ENCODE results near the gene COL8A1. TPM values are rescaled to one million over a fixed set of nuclear protein-coding genes. Genes with fewer than 3 reads are reported as not detected.

COL8A1 gene
- total RNA-seq, 2 donors from 2014 or later, result 8.0 to 8.1 TPM

DNA sequence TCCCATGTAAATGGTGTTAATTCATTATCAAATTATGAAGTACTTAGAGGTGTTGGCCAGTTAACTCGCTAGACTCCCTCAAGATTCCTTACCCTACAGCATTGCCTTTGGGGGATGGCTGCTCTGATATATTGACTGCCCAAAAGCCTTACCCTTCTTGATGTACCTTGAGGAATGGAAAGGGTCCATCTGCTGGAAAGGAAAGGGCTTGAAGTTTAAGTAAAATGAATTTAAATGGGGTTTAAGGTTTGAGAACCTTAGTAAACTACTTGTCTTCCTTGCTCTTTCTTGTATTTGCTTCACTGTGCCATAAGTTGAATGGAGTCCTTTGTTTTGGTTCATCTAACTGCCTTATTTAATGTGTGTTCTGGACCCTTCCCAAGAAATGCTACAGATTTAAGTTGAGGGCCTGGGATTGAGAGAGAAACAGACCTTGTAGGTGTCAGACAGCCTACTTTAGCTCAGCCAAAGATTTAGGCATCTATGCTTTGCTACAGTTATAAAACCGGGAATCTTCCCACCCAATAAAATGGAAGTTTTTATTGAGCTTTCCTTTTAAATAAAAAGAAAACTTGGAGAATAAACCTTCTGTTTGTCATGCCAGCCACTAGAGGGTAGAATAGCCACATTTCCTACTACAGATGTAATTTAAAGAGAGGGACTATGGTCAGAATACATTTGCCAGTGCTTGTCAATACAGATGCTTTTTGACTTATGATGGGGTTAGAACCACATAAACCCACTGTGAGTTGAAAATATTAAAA is 204.6 kb downstream of the COL8A1 start:
- intact Hi-C loops (cut with DNase I), result loop anchor here (2.0 to 10.0 kb wide), 3 partner anchors 202 to 412 kb away; no protein-coding TSS in a partner anchor
- H3K9me3 ChIP-seq, result no peaks in the 10 kb centered on the region
- H3K27ac ChIP-seq, result peak overlapping the region in 1 of 2 donors; percentile 38
- H3K4me1 ChIP-seq (replicated peaks), result no peaks in the 10 kb centered on the region
- TF ChIP-seq POLR2A (IDR thresholded peaks at IDR 0.05), result no peak
- TF ChIP-seq, protein P1, sequence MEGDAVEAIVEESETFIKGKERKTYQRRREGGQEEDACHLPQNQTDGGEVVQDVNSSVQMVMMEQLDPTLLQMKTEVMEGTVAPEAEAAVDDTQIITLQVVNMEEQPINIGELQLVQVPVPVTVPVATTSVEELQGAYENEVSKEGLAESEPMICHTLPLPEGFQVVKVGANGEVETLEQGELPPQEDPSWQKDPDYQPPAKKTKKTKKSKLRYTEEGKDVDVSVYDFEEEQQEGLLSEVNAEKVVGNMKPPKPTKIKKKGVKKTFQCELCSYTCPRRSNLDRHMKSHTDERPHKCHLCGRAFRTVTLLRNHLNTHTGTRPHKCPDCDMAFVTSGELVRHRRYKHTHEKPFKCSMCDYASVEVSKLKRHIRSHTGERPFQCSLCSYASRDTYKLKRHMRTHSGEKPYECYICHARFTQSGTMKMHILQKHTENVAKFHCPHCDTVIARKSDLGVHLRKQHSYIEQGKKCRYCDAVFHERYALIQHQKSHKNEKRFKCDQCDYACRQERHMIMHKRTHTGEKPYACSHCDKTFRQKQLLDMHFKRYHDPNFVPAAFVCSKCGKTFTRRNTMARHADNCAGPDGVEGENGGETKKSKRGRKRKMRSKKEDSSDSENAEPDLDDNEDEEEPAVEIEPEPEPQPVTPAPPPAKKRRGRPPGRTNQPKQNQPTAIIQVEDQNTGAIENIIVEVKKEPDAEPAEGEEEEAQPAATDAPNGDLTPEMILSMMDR (IDR thresholded peaks at IDR 0.05), result peak; percentile 25 to 85 (median 74)
- DNase-seq (ENCODE audit: low spot score), result no peak
- 43% methylated on average over 2 of the region's 2 CpGs for WGBS
- H3K27me3 ChIP-seq (replicated peaks; ENCODE audit: insufficient read depth), result no peaks in the 10 kb centered on the region
- no peak overlapping the region for H3K4me3 ChIP-seq
- no peaks in the 10 kb centered on the region for H3K36me3 ChIP-seq

DNA sequence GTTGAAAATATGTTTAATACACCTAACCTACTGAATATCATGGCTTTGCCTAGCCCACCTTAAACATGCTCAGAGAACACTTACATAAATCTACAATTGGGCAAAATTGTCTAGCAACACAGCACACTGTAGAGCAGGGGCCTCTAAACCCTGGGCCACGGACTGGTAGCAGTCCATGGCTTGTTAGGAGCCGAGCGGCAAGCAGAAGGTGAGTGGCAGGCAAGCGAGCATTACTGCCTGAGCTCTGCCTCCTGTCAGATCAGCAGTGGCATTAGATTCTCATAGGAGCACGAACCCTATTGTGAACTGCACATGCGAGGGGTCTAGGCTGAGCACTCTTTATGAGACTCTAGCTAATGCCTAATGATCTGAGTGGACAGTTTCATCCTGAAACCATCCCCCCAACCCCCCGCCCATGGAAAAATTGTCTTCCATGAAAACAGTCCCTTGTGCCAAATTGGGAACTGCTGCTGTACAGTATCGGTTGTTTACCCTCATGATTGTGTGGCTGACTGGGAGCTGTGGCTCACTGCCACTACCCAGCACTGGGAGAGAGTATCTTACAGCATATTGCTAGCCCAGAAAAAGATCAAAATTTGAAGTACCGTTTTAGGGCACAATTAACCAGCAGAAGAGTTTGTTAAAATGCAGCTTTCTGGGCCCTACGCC is 205.3 kb downstream of the COL8A1 start:
- DNase-seq (ENCODE audit: low spot score), result no peak
- H3K4me1 ChIP-seq (replicated peaks), result no peaks in the 10 kb centered on the region
- TF ChIP-seq POLR2A (IDR thresholded peaks at IDR 0.05), result no peak
- no peaks in the 10 kb centered on the region for H3K36me3 ChIP-seq
- H3K9me3 ChIP-seq, result no peaks in the 10 kb centered on the region
- WGBS, result 38% methylated on average over 9 of the region's 10 CpGs
- intact Hi-C loops (cut with DNase I), result loop anchor here (2.0 to 10.0 kb wide), 3 partner anchors 201 to 411 kb away; no protein-coding TSS in a partner anchor
- H3K27me3 ChIP-seq (replicated peaks; ENCODE audit: insufficient read depth), result no peaks in the 10 kb centered on the region
- H3K27ac ChIP-seq, result peak overlapping the region; percentile 38 to 44
- H3K4me3 ChIP-seq, result no peak overlapping the region

DNA sequence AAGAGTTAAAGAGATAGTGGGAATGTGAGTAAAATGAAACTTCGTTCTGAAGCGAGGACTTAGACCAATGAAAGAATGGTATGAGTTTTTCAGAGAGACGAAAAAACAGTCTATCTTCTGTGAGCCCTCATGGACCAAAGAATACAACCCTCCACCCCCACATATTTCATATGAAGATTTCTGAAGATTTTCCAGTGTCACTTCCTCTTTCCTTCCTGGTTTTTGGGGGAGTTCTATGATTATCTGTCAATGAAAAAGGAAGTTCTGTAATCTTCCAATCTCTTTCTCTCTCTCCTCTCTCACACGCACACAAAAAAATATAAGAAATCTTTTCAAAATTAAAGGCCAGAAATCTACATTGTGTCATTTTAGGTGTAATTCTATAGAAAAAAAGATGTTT is 206.9 kb downstream of the COL8A1 start:
- intact Hi-C loops (cut with DNase I), result loop anchor here (10.0 kb wide), 1 partner anchor 199 kb away; no protein-coding TSS in a partner anchor
- no peaks in the 10 kb centered on the region for H3K4me1 ChIP-seq (replicated peaks)

DNA sequence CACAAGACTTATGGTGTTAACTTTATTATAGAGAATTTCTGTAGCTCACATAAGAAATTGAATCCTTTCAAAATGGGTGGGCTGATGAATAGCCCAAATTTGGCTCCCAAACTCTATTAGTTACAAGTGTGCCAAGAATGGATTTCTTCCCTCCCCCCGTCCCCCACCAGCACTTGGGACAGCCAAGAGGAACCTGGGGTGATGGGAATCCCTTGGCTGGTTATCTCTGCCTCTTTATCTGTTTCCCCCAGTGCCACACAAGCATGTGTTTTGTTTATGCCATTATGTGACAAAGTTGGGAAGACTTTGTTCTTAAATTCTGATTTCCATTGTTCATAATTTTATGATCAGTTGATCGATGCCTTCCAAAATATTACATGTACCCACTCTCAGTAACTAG is 207.6 kb downstream of the COL8A1 start:
- no peaks in the 10 kb centered on the region for H3K9me3 ChIP-seq
- TF ChIP-seq POLR2A (IDR thresholded peaks at IDR 0.05) (no peak), POLR2AphosphoS5 (IDR thresholded peaks at IDR 0.05) (no peak)
- TF ChIP-seq, protein P1 (IDR thresholded peaks at IDR 0.05), result no peak
- no peaks in the 10 kb centered on the region for H3K4me1 ChIP-seq (replicated peaks)
- no peak overlapping the region for H3K4me3 ChIP-seq
- no peaks in the 10 kb centered on the region for H3K27me3 ChIP-seq (replicated peaks; ENCODE audit: insufficient read depth)
- intact Hi-C loops (cut with DNase I), result loop anchor here (10.0 kb wide), 1 partner anchor 199 kb away; no protein-coding TSS in a partner anchor
- no peak overlapping the region for H3K27ac ChIP-seq
- no peak for DNase-seq (ENCODE audit: low spot score)
- 57% methylated on average over 2 of the region's 2 CpGs for WGBS
- no peaks in the 10 kb centered on the region for H3K36me3 ChIP-seq

More for the DNA sequence above, 206.9 kb downstream of the COL8A1 start:
- H3K27ac ChIP-seq, result no peak overlapping the region
- DNase-seq (ENCODE audit: low spot score), result no peak
- TF ChIP-seq POLR2AphosphoS5 (IDR thresholded peaks at IDR 0.05) (no peak), POLR2A (IDR thresholded peaks at IDR 0.05) (no peak)
- TF ChIP-seq, protein P1 (IDR thresholded peaks at IDR 0.05), result no peak
- no peak overlapping the region for H3K4me3 ChIP-seq
- no peaks in the 10 kb centered on the region for H3K27me3 ChIP-seq (replicated peaks; ENCODE audit: insufficient read depth)
- no peaks in the 10 kb centered on the region for H3K36me3 ChIP-seq
- no peaks in the 10 kb centered on the region for H3K9me3 ChIP-seq
- 64% methylated on average over 4 of the region's 4 CpGs for WGBS

GRCh38 chr3:99846477-99847160 is 208.2 kb downstream of the COL8A1 start:
- no peaks in the 10 kb centered on the region for H3K27me3 ChIP-seq (replicated peaks; ENCODE audit: insufficient read depth)
- 44% methylated on average over 6 of the region's 6 CpGs for WGBS
- H3K36me3 ChIP-seq, result no peaks in the 10 kb centered on the region
- H3K9me3 ChIP-seq, result no peaks in the 10 kb centered on the region
- TF ChIP-seq POLR2AphosphoS5 (IDR thresholded peaks at IDR 0.05) (no peak), POLR2A (IDR thresholded peaks at IDR 0.05) (no peak)
- DNase-seq (ENCODE audit: low spot score), result no peak
- no peak overlapping the region for H3K27ac ChIP-seq
- H3K4me1 ChIP-seq (replicated peaks), result no peaks in the 10 kb centered on the region
- intact Hi-C loops (cut with DNase I), result loop anchor here (10.0 kb wide), 1 partner anchor 198 kb away; no protein-coding TSS in a partner anchor
- no peak overlapping the region for H3K4me3 ChIP-seq

All from prostate gland (tissue), 2 donors.